ENCODE results near the gene BTBD19. TPM values are rescaled to one million over a fixed set of nuclear protein-coding genes. Genes with fewer than 3 reads are reported as not detected.
A peak's percentile ranks its signal among the peaks of the same experiment; 100 is the strongest.

Gene BTBD19
- total and polyA plus RNA-seq, 9 of the 15 experiments (the other 6 are each of a cell fraction or from before 2014, with no cell fraction given): 0.22 to 2.0 (median 0.95) TPM

- TF ChIP-seq MXD1 (CRISPR knock-in tag; IDR thresholded peaks at IDR 0.05; ENCODE audit: borderline replicate concordance, poor library complexity, severe bottlenecking) (peak; percentile 72), MEF2A (IDR thresholded peaks at IDR 0.05; ENCODE audit: control insufficient read depth, low read depth, low read length) (no peak; the same call in none of the 2 replicates), TRIM25 (IDR thresholded peaks at IDR 0.05; ENCODE audit: borderline replicate concordance) (peak; percentile 79; the same call in 1 of the 2 replicates), PPARD (CRISPR knock-in tag; IDR thresholded peaks at IDR 0.05) (no peak), ERF (CRISPR knock-in tag; IDR thresholded peaks at IDR 0.05) (peak; percentile 79; the same call in 1 of the 2 replicates), MYC (IDR thresholded peaks at IDR 0.05; ENCODE audit: low read depth, low read length) (peak; percentile 99), MYC (CRISPR knock-in tag; IDR thresholded peaks at IDR 0.05; ENCODE audit: borderline replicate concordance, low read depth) (peak; percentile 98), ZNF77 (CRISPR knock-in tag; IDR thresholded peaks at IDR 0.05) (no peak; the same call in 1 of the 2 replicates), ETV5 (CRISPR knock-in tag; IDR thresholded peaks at IDR 0.05; ENCODE audit: low read depth) (no peak; the same call in 1 of the 2 replicates), ZNF165 (CRISPR knock-in tag; IDR thresholded peaks at IDR 0.05; ENCODE audit: borderline replicate concordance) (no peak), TAF9B (IDR thresholded peaks at IDR 0.05; ENCODE audit: partially characterized antibody) (peak; percentile 99), ZBTB7A (IDR thresholded peaks at IDR 0.05; ENCODE audit: borderline replicate concordance, control insufficient read depth, low read depth, low read length) (peak; percentile 100), RBM15 (IDR thresholded peaks at IDR 0.05; ENCODE audit: insufficient read depth, low read length) (no peak), ZNF778 (CRISPR knock-in tag; IDR thresholded peaks at IDR 0.05) (no peak), ZNF764 (CRISPR knock-in tag; IDR thresholded peaks at IDR 0.05; ENCODE audit: low read depth) (no peak), TFAM (CRISPR knock-in tag; conservative IDR thresholded peaks at IDR 0.05) (no peak)
- TF ChIP-seq, protein P1, sequence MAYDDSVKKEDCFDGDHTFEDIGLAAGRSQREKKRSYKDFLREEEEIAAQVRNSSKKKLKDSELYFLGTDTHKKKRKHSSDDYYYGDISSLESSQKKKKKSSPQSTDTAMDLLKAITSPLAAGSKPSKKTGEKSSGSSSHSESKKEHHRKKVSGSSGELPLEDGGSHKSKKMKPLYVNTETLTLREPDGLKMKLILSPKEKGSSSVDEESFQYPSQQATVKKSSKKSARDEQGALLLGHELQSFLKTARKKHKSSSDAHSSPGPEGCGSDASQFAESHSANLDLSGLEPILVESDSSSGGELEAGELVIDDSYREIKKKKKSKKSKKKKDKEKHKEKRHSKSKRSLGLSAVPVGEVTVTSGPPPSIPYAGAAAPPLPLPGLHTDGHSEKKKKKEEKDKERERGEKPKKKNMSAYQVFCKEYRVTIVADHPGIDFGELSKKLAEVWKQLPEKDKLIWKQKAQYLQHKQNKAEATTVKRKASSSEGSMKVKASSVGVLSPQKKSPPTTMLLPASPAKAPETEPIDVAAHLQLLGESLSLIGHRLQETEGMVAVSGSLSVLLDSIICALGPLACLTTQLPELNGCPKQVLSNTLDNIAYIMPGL (CRISPR knock-in tag; IDR thresholded peaks at IDR 0.05): no peak; the same call in 1 of the 2 replicates
- TF ChIP-seq, protein P2, sequence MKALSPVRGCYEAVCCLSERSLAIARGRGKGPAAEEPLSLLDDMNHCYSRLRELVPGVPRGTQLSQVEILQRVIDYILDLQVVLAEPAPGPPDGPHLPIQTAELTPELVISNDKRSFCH (CRISPR knock-in tag; IDR thresholded peaks at IDR 0.05): no peak
- TF ChIP-seq, protein P2 (tag; IDR thresholded peaks at IDR 0.05): peak; percentile 57
- TF ChIP-seq, protein P3, sequence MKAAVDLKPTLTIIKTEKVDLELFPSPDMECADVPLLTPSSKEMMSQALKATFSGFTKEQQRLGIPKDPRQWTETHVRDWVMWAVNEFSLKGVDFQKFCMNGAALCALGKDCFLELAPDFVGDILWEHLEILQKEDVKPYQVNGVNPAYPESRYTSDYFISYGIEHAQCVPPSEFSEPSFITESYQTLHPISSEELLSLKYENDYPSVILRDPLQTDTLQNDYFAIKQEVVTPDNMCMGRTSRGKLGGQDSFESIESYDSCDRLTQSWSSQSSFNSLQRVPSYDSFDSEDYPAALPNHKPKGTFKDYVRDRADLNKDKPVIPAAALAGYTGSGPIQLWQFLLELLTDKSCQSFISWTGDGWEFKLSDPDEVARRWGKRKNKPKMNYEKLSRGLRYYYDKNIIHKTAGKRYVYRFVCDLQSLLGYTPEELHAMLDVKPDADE (conservative IDR thresholded peaks at IDR 0.05; ENCODE audit: control insufficient read depth, low read depth, low read length): peak; percentile 68; the same call in 1 of the 2 replicates
Observed at GRCh38 chr1:44775078-44775929, 33.0 kb upstream of the BTBD19 start, which contains the start of gene RPS8 (continued).

All from K562 (cell line).